ENCODE results near the gene GPRASP2.
"Not testable (repeated sequence)": the region's sequence is repeated elsewhere in the genome, so short reads cannot be mapped to it uniquely, and the experiment has no call there.

The GPRASP2 gene

GRCh38 chrX:102712216-102712966 lies at the start of gene GPRASP2:
TSS of gene GPRASP2 (plus strand) at chrX:102712448. CDS start at chrX:102714870, 2,422 bp downstream.
- H4K20me1 ChIP-seq (ENCODE audit: control insufficient read depth, insufficient read depth, low read depth, low read length): no peaks in the 10 kb centered on the region
- no peak within 1 kb of the TSS for H3K4me3 ChIP-seq (ENCODE audit: low read length)
- H3K9me3 ChIP-seq (ENCODE audit: control insufficient read depth, insufficient read depth, low read length): no peaks in the 10 kb centered on the region
- H3K4me2 ChIP-seq (ENCODE audit: low read length): no peak within 1 kb of the TSS
- H3K9me2 ChIP-seq (replicated peaks; ENCODE audit: control insufficient read depth, low read length): no peaks in the 10 kb centered on the region
- no peak within 1 kb of the TSS for H3K27ac ChIP-seq (ENCODE audit: low read depth, low read length)
- no peaks in the 10 kb centered on the region for H3K27me3 ChIP-seq (ENCODE audit: control insufficient read depth, low read length)
- no peaks in the 10 kb centered on the region for H3F3A ChIP-seq (ENCODE audit: control insufficient read depth, insufficient read depth)
- no peaks in the 10 kb centered on the region for H3K36me3 ChIP-seq (ENCODE audit: control insufficient read depth, low read length)
- TF ChIP-seq EZH2phosphoT487 (IDR thresholded peaks at IDR 0.05; ENCODE audit: borderline replicate concordance, low read length): no peak
- no peaks in the 10 kb centered on the region for H3K4me1 ChIP-seq (ENCODE audit: control insufficient read depth, low read length)
- H3K79me2 ChIP-seq (ENCODE audit: control insufficient read depth, low read length): no peaks in the 10 kb centered on the region

GRCh38 chrX:102663820-102664219 lies 48.4 kb upstream of the GPRASP2 start:
- not testable (repeated sequence) for H3K4me2 ChIP-seq (ENCODE audit: low read length); H3F3A ChIP-seq (ENCODE audit: control insufficient read depth, insufficient read depth); H3K79me2 ChIP-seq (ENCODE audit: control insufficient read depth, low read length); H3K4me3 ChIP-seq (ENCODE audit: low read length); H3K4me1 ChIP-seq (ENCODE audit: control insufficient read depth, low read length); H3K9me3 ChIP-seq (ENCODE audit: control insufficient read depth, insufficient read depth, low read length); H3K9me2 ChIP-seq (replicated peaks; ENCODE audit: control insufficient read depth, low read length); H4K20me1 ChIP-seq (ENCODE audit: control insufficient read depth, insufficient read depth, low read depth, low read length); H3K27ac ChIP-seq (ENCODE audit: low read depth, low read length); H3K27me3 ChIP-seq (ENCODE audit: control insufficient read depth, low read length); H3K36me3 ChIP-seq (ENCODE audit: control insufficient read depth, low read length)

GRCh38 chrX:102667034-102667433 lies 45.2 kb upstream of the GPRASP2 start:
- H3K79me2 ChIP-seq (ENCODE audit: control insufficient read depth, low read length); H3K4me2 ChIP-seq (ENCODE audit: low read length); H3K36me3 ChIP-seq (ENCODE audit: control insufficient read depth, low read length); H4K20me1 ChIP-seq (ENCODE audit: control insufficient read depth, insufficient read depth, low read depth, low read length); H3F3A ChIP-seq (ENCODE audit: control insufficient read depth, insufficient read depth); H3K9me3 ChIP-seq (ENCODE audit: control insufficient read depth, insufficient read depth, low read length); H3K4me3 ChIP-seq (ENCODE audit: low read length); H3K27me3 ChIP-seq (ENCODE audit: control insufficient read depth, low read length); H3K27ac ChIP-seq (ENCODE audit: low read depth, low read length); H3K4me1 ChIP-seq (ENCODE audit: control insufficient read depth, low read length); H3K9me2 ChIP-seq (replicated peaks; ENCODE audit: control insufficient read depth, low read length): not testable (repeated sequence)

GRCh38 chrX:102669526-102669925 lies 42.7 kb upstream of the GPRASP2 start:
- no peaks in the 10 kb centered on the region for H3K27me3 ChIP-seq (ENCODE audit: control insufficient read depth, low read length)
- TF ChIP-seq EZH2phosphoT487 (IDR thresholded peaks at IDR 0.05; ENCODE audit: borderline replicate concordance, low read length): no peak
- no peak for TF ChIP-seq CTCF (IDR thresholded peaks at IDR 0.05; ENCODE audit: low read depth, low read length, poor library complexity, severe bottlenecking)
- no peak overlapping the region for H3K4me2 ChIP-seq (ENCODE audit: low read length)
- no peaks in the 10 kb centered on the region for H3K36me3 ChIP-seq (ENCODE audit: control insufficient read depth, low read length)
- no peaks in the 10 kb centered on the region for H3K9me2 ChIP-seq (replicated peaks; ENCODE audit: control insufficient read depth, low read length)
- no peaks in the 10 kb centered on the region for H4K20me1 ChIP-seq (ENCODE audit: control insufficient read depth, insufficient read depth, low read depth, low read length)
- H3K79me2 ChIP-seq (ENCODE audit: control insufficient read depth, low read length): no peaks in the 10 kb centered on the region
- no peak overlapping the region for H3K4me3 ChIP-seq (ENCODE audit: low read length)
- H3K4me1 ChIP-seq (ENCODE audit: control insufficient read depth, low read length): no peaks in the 10 kb centered on the region
- no peaks in the 10 kb centered on the region for H3K9me3 ChIP-seq (ENCODE audit: control insufficient read depth, insufficient read depth, low read length)
- H3K27ac ChIP-seq (ENCODE audit: low read depth, low read length): no peak overlapping the region
- H3F3A ChIP-seq (ENCODE audit: control insufficient read depth, insufficient read depth): no peaks in the 10 kb centered on the region

GRCh38 chrX:102672856-102673255 lies 39.4 kb upstream of the GPRASP2 start:
- H3K9me2 ChIP-seq (replicated peaks; ENCODE audit: control insufficient read depth, low read length): no peaks in the 10 kb centered on the region
- no peak overlapping the region for H3K4me3 ChIP-seq (ENCODE audit: low read length)
- no peaks in the 10 kb centered on the region for H3F3A ChIP-seq (ENCODE audit: control insufficient read depth, insufficient read depth)
- H3K4me2 ChIP-seq (ENCODE audit: low read length): no peak overlapping the region
- no peaks in the 10 kb centered on the region for H3K9me3 ChIP-seq (ENCODE audit: control insufficient read depth, insufficient read depth, low read length)
- no peaks in the 10 kb centered on the region for H3K79me2 ChIP-seq (ENCODE audit: control insufficient read depth, low read length)
- H3K36me3 ChIP-seq (ENCODE audit: control insufficient read depth, low read length): no peaks in the 10 kb centered on the region
- no peaks in the 10 kb centered on the region for H3K4me1 ChIP-seq (ENCODE audit: control insufficient read depth, low read length)
- no peak overlapping the region for H3K27ac ChIP-seq (ENCODE audit: low read depth, low read length)
- H3K27me3 ChIP-seq (ENCODE audit: control insufficient read depth, low read length): no peaks in the 10 kb centered on the region
- TF ChIP-seq EZH2phosphoT487 (IDR thresholded peaks at IDR 0.05; ENCODE audit: borderline replicate concordance, low read length) (no peak), CTCF (IDR thresholded peaks at IDR 0.05; ENCODE audit: low read depth, low read length, poor library complexity, severe bottlenecking) (no peak)
- H4K20me1 ChIP-seq (ENCODE audit: control insufficient read depth, insufficient read depth, low read depth, low read length): no peaks in the 10 kb centered on the region

- H3K36me3 ChIP-seq (ENCODE audit: control insufficient read depth, low read length); H3K79me2 ChIP-seq (ENCODE audit: control insufficient read depth, low read length); H4K20me1 ChIP-seq (ENCODE audit: control insufficient read depth, insufficient read depth, low read depth, low read length); H3K9me3 ChIP-seq (ENCODE audit: control insufficient read depth, insufficient read depth, low read length); H3K4me1 ChIP-seq (ENCODE audit: control insufficient read depth, low read length); H3K4me2 ChIP-seq (ENCODE audit: low read length); H3K4me3 ChIP-seq (ENCODE audit: low read length); H3K27me3 ChIP-seq (ENCODE audit: control insufficient read depth, low read length); H3F3A ChIP-seq (ENCODE audit: control insufficient read depth, insufficient read depth); H3K9me2 ChIP-seq (replicated peaks; ENCODE audit: control insufficient read depth, low read length); H3K27ac ChIP-seq (ENCODE audit: low read depth, low read length): not testable (repeated sequence)
Observed at GRCh38 chrX:102677479-102677878, 34.8 kb upstream of the GPRASP2 start.
